ENCODE data around the gene STKLD1.

The STKLD1 gene

GRCh38 chr9:133433351-133433843 is 57.2 kb downstream of the STKLD1 start:
- TF ChIP-seq CTCF (IDR thresholded peaks at IDR 0.05), result no peak
- Histone ChIP-seq H3K9ac (no peak overlapping the region), H2AFZ (no peak overlapping the region), H3K36me3 (ENCODE audit: control insufficient read depth, insufficient read depth, low read length) (no peaks in the 10 kb centered on the region), H3K27ac (no peak overlapping the region), H3K9me3 (ENCODE audit: control insufficient read depth, low read length) (no peaks in the 10 kb centered on the region), H3K4me3 (ENCODE audit: low read depth, low read length) (no peak overlapping the region), H3K79me2 (no peaks in the 10 kb centered on the region), H3K27me3 (ENCODE audit: control insufficient read depth, insufficient read depth, low read length) (no peaks in the 10 kb centered on the region), H3K4me1 (no peaks in the 10 kb centered on the region), H3K4me2 (ENCODE audit: low read length) (no peak overlapping the region)

GRCh38 chr9:133436681-133437080 is 60.5 kb downstream of the STKLD1 start:
- Histone ChIP-seq H3K4me1 (no peaks in the 10 kb centered on the region), H3K79me2 (no peaks in the 10 kb centered on the region), H3K36me3 (ENCODE audit: control insufficient read depth, insufficient read depth, low read length) (no peaks in the 10 kb centered on the region), H3K9me3 (ENCODE audit: control insufficient read depth, low read length) (no peaks in the 10 kb centered on the region), H3K4me3 (ENCODE audit: low read depth, low read length) (no peak overlapping the region), H2AFZ (no peak overlapping the region), H3K27ac (no peak overlapping the region), H3K4me2 (ENCODE audit: low read length) (no peak overlapping the region), H3K9ac (no peak overlapping the region), H3K27me3 (ENCODE audit: control insufficient read depth, insufficient read depth, low read length) (no peaks in the 10 kb centered on the region)
- no peak for TF ChIP-seq CTCF (IDR thresholded peaks at IDR 0.05)

GRCh38 chr9:133437753-133438531 is 61.8 kb downstream of the STKLD1 start:
- no peaks in the 10 kb centered on the region for H3K36me3 ChIP-seq (ENCODE audit: control insufficient read depth, insufficient read depth, low read length)
- H3K9me3 ChIP-seq (ENCODE audit: control insufficient read depth, low read length), result no peaks in the 10 kb centered on the region
- TF ChIP-seq CTCF (IDR thresholded peaks at IDR 0.05), result no peak
- no peak overlapping the region for H3K27ac ChIP-seq
- H3K4me3 ChIP-seq (ENCODE audit: low read depth, low read length), result no peak overlapping the region
- no peaks in the 10 kb centered on the region for H3K79me2 ChIP-seq
- no peaks in the 10 kb centered on the region for H3K4me1 ChIP-seq
- no peak overlapping the region for H2AFZ ChIP-seq
- H3K9ac ChIP-seq, result no peak overlapping the region
- no peak overlapping the region for H3K4me2 ChIP-seq (ENCODE audit: low read length)
- no peaks in the 10 kb centered on the region for H3K27me3 ChIP-seq (ENCODE audit: control insufficient read depth, insufficient read depth, low read length)

GRCh38 chr9:133439337-133439736 is 63.2 kb downstream of the STKLD1 start:
- no peaks in the 10 kb centered on the region for H3K9me3 ChIP-seq (ENCODE audit: control insufficient read depth, low read length)
- H2AFZ ChIP-seq, result no peak overlapping the region
- H3K4me3 ChIP-seq (ENCODE audit: low read depth, low read length), result no peak overlapping the region
- no peak overlapping the region for H3K4me2 ChIP-seq (ENCODE audit: low read length)
- no peak for TF ChIP-seq CTCF (IDR thresholded peaks at IDR 0.05)
- no peak overlapping the region for H3K9ac ChIP-seq
- no peaks in the 10 kb centered on the region for H3K27me3 ChIP-seq (ENCODE audit: control insufficient read depth, insufficient read depth, low read length)
- H3K79me2 ChIP-seq, result no peaks in the 10 kb centered on the region
- no peaks in the 10 kb centered on the region for H3K36me3 ChIP-seq (ENCODE audit: control insufficient read depth, insufficient read depth, low read length)
- no peak overlapping the region for H3K27ac ChIP-seq
- no peaks in the 10 kb centered on the region for H3K4me1 ChIP-seq

- Histone ChIP-seq H3K4me2 (ENCODE audit: low read length) (no peak overlapping the region), H3K27me3 (ENCODE audit: control insufficient read depth, insufficient read depth, low read length) (no peaks in the 10 kb centered on the region), H3K9ac (no peak overlapping the region), H3K4me3 (ENCODE audit: low read depth, low read length) (no peak overlapping the region), H2AFZ (no peak overlapping the region), H3K36me3 (ENCODE audit: control insufficient read depth, insufficient read depth, low read length) (no peaks in the 10 kb centered on the region), H3K79me2 (no peaks in the 10 kb centered on the region), H3K4me1 (no peaks in the 10 kb centered on the region), H3K9me3 (ENCODE audit: control insufficient read depth, low read length) (no peaks in the 10 kb centered on the region), H3K27ac (no peak overlapping the region)
- no peak for TF ChIP-seq CTCF (IDR thresholded peaks at IDR 0.05)
Measured at GRCh38 chr9:133440874-133441273, 64.7 kb downstream of the STKLD1 start.
